HG02973 (cell line): ENCODE results near the gene TMEM59.
A peak's percentile ranks its signal among the peaks of the same experiment; 100 is the strongest.
"Not testable (repeated sequence)": the region's sequence is repeated elsewhere in the genome, so short reads cannot be mapped to it uniquely, and the experiment has no call there.

Source experiments
- ATAC-seq: cut with Tn5 transposase; IDR thresholded peaks from one replicate; pipeline ENCODE4 v1.9.1; 2021; ENCODE audit warnings: moderate library complexity; ENCODE audit not compliant: unreplicated experiment

TMEM59 gene

GRCh38 chr1:54052934-54053744, at the start of gene TMEM59, which contains the start of gene TCEANC2:
Gene TMEM59 (minus strand): TSS chr1:54053204. CDS start chr1:54053188, 16 bp downstream.
Gene TCEANC2 (plus strand): TSS chr1:54053608. CDS start chr1:54054423, 815 bp downstream.
- peak; percentile 89 for ATAC-seq

- no peak for ATAC-seq
These were observed 47.5 kb upstream of the TMEM59 start for GRCh38 chr1:54100500-54100899.

DNA sequence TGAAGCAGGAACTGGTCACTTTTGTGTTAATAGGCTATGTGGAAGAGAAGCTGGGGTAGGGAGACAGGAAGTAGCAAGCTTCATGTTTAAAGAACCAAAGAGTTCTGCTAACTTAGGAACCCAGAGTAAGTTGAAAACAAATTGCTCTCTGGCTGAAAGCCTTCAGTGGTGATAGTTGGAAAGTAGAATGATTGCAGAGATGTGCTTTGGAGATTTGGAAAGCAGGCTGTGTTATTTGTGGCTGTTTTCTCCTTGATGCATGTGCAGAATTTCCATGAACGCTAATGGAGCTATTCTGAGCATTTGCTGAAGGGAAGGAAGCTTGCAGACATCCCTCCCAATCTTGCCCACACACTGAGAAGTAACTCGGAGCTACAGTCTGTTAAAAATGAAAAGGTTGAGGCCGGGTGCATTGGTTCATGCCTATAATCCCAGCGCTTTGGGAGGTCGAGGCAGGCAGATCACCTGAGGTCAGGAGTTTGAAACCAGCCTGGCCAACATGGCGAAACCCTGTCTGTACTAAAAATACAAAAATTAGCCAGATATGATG, 46.1 kb upstream of the TMEM59 start:
- ATAC-seq = no peak

GRCh38 chr1:54096877-54097240, 43.9 kb upstream of the TMEM59 start:
- ATAC-seq = no peak

DNA sequence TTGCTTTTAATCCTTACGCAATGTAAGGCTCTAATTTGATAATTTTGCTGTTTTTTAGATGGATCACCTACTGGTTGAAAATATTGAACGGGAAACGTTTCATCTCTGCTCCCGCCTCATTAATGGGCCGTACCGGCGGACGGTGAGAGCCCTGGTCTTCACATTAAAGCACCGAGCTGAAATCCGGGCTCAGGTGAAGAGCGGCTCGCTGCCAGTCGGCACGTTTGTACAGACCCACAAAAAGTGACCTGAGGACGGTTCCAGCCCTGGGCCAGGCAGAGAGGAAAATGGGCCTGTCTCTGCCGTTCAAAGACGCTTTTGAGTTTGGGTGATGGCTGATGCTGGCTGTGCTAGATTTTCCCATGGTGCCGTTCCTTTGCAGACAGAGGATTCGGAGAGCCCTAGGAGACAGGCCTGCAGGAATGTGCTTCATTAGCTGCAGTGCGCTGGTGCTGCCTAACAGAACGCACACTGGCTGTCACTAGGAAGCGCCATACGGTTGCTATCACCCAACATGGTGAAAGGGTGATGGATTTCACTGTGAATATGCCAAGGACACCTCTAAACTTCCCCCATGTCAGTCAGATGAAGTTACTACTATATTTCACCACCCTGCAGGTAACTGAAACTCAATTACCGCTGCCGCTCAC, 43.3 kb upstream of the TMEM59 start:
- ATAC-seq = no peak

DNA sequence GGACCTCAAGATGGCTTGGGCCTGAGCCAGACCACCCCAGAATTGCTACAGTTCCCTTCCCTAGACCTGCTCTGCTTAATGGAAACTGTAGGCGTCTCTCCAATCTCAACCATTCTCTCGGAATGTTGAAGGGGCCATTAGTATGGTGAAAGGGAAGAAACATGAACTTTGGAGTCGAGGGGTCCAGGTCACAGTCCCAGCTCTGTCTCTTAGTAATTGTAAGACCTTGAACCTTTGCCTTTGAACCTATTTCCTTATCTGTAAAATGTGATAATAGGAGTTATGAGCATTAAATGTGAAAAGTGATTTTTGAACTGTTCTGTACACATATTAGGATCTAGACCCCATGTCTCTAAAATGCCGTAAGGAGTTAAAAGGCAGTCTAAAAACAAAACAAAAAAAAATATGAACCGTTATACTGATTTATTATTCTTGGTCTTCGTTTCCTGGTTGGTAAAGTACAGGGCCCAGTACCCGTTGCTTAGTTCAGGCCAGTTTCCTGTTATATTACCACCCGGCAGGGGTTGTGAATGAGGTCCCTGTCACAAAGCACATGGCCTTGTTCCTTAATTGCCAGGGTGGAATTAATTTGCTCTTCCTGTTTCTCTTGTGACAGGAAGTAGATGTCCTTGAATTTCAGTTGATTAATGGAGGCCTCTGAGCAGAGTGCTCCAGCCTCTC, 42.7 kb upstream of the TMEM59 start:
- no peak for ATAC-seq

GRCh38 chr1:54094730-54095105, 41.7 kb upstream of the TMEM59 start:
- not testable (repeated sequence) for ATAC-seq

- ATAC-seq = no peak
These were observed 41.2 kb upstream of the TMEM59 start for GRCh38 chr1:54094001-54094729.

DNA sequence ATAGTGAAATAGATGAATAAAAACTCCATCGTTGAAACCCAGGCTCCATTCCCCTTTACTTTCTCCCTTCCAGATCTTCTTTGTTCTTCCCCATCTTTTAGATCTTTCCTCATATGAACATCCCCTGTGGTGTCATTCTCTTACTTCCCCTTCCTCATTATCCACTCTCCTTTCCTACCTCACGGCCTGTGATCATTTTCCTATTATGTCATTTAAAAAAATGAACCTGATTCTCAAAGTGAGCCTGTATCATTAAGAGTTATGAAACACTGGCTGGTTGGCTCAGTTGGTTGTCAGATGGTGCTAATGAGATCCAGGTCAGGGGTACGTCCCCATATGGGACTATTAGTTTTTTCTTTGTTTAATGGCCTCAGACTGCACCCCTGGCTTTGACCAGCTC, 38.7 kb upstream of the TMEM59 start:
- no peak for ATAC-seq

- no peak for ATAC-seq
These were observed 35.4 kb upstream of the TMEM59 start for GRCh38 chr1:54088385-54088784.

DNA sequence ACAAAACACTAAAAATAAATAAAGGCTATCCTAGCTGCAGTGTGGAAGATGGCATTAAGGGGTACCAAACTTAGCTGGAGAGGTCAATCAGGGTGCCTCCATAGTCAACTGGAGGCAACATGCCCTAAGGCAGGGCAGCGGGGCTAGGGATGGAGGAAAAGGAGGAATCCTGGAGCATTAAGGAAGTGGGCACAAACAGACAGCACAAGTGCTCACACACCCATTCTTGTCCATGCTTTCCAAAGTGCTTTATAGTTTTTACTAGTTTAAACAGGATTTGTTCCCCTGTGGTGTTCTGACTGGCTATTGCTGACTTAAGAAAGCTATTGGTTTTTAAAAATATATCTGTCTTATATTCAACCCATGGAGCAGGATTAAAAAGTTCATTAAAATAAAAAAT, 33.8 kb upstream of the TMEM59 start:
- ATAC-seq = no peak

- no peak for ATAC-seq
These were observed 31.8 kb upstream of the TMEM59 start for GRCh38 chr1:54084794-54085193.

GRCh38 chr1:54081306-54082270, 28.6 kb upstream of the TMEM59 start:
- ATAC-seq = no peak

GRCh38 chr1:54080598-54081049, 27.6 kb upstream of the TMEM59 start:
- ATAC-seq = no peak

GRCh38 chr1:54077359-54077758, 24.4 kb upstream of the TMEM59 start:
- ATAC-seq = no peak

GRCh38 chr1:54070171-54070837, 17.3 kb upstream of the TMEM59 start:
- ATAC-seq = no peak

GRCh38 chr1:54069791-54070170, 16.8 kb upstream of the TMEM59 start:
- ATAC-seq = no peak

- no peak for ATAC-seq
These were observed 11.3 kb upstream of the TMEM59 start for GRCh38 chr1:54064299-54064698.

GRCh38 chr1:54054438-54054749, 1.4 kb upstream of the TMEM59 start:
- no peak for ATAC-seq
